Measurements from ENCODE around the gene NRG2. TPM values are rescaled to one million over a fixed set of nuclear protein-coding genes. Genes with fewer than 3 reads are reported as not detected.

The NRG2 gene
- total and polyA plus RNA-seq, 2 experiments from 2014 or later, result 0.37 to 1.3 TPM

GRCh38 chr5:139982975-139983240 lies 60.2 kb downstream of the NRG2 start (continued):
- no peak for TF ChIP-seq EZH2 (IDR thresholded peaks at IDR 0.05; ENCODE audit: low read depth, unreplicated experiment)
- no peak for TF ChIP-seq STAT1 (IDR thresholded peaks at IDR 0.05; ENCODE audit: unreplicated experiment)
- no peak for TF ChIP-seq CREB1 (CRISPR knock-in tag; IDR thresholded peaks at IDR 0.05; ENCODE audit: low read depth)
- no peak for TF ChIP-seq ZNF331 (CRISPR knock-in tag; IDR thresholded peaks at IDR 0.05; ENCODE audit: low read depth)

- DNase-seq (ENCODE audit: low spot score), result no peak
- Mint-ChIP-seq H3K27me3 (ENCODE audit: insufficient read depth, low read depth, poor library complexity) (peaks cover 6% of the 10 kb centered on the region), H3K9me3 (no peaks in the 10 kb centered on the region), H3K4me1 (peaks cover 12% of the 10 kb centered on the region), H3K4me3 (no peak overlapping the region), H3K36me3 (ENCODE audit: low read depth) (no peaks in the 10 kb centered on the region), H3K27ac (no peak overlapping the region)
- Histone ChIP-seq H3K4me2 (no peak overlapping the region), H4K20me1 (replicated peaks; ENCODE audit: insufficient read depth) (no peaks in the 10 kb centered on the region), H3K27me3 (ENCODE audit: insufficient read depth) (no peaks in the 10 kb centered on the region), H3K79me2 (replicated peaks; ENCODE audit: insufficient read depth) (no peaks in the 10 kb centered on the region), H3F3A (replicated peaks; ENCODE audit: low read depth) (no peaks in the 10 kb centered on the region), H3K4me1 (ENCODE audit: insufficient read depth) (peaks cover 6% of the 10 kb centered on the region; the same call in 1 of the 2 replicates), H3K36me3 (ENCODE audit: insufficient read depth) (no peaks in the 10 kb centered on the region), H3K9me2 (ENCODE audit: insufficient read depth) (no peaks in the 10 kb centered on the region), H2AFZ (peak overlapping the region; percentile 81), H3K4me3 (no peak overlapping the region), H3K27ac (ENCODE audit: low read depth) (no peak overlapping the region)
- TF ChIP-seq CREB1 (CRISPR knock-in tag; IDR thresholded peaks at IDR 0.05; ENCODE audit: low read depth) (no peak), NANOG (IDR thresholded peaks at IDR 0.05; ENCODE audit: borderline replicate concordance) (no peak), ZNF462 (CRISPR knock-in tag; IDR thresholded peaks at IDR 0.05) (no peak), EZH2 (IDR thresholded peaks at IDR 0.05; ENCODE audit: low read depth, unreplicated experiment) (no peak), ZNF114 (CRISPR knock-in tag; IDR thresholded peaks at IDR 0.05) (no peak), ZNF331 (CRISPR knock-in tag; IDR thresholded peaks at IDR 0.05; ENCODE audit: low read depth) (no peak), JUNB (IDR thresholded peaks at IDR 0.05; ENCODE audit: unreplicated experiment) (no peak), STAT1 (IDR thresholded peaks at IDR 0.05; ENCODE audit: unreplicated experiment) (no peak), ETS1 (IDR thresholded peaks at IDR 0.05) (no peak), POLR2AphosphoS5 (IDR thresholded peaks at IDR 0.05; ENCODE audit: low read depth) (no peak), CTCF (conservative IDR thresholded peaks at IDR 0.05; ENCODE audit: low read depth in 2 of 2) (no peak)
- peak; percentile 74 for ATAC-seq
Observed at GRCh38 chr5:139982157-139982974, 60.7 kb downstream of the NRG2 start.

All from GM23338 (cell line).